GM12878 (cell line): ENCODE measurements around the gene PPP6R1. TPM values are rescaled to one million over a fixed set of nuclear protein-coding genes. Genes with fewer than 3 reads are reported as not detected.

Source experiments
- CBX3 ChIP-seq: fragments of 200-600 bp; sonication (generic); IDR thresholded peaks from 2 replicates; pipeline ENCODE4 v1.6.1; 2016; ENCODE audit warnings: low read depth, borderline replicate concordance
- DPF2 ChIP-seq: fragments of 450-650 bp; IDR thresholded peaks from 2 replicates; pipeline ENCODE4 v1.6.1; 2017; ENCODE audit warnings: mild to moderate bottlenecking
- EGR1 ChIP-seq, 2 experiments: IDR thresholded peaks; 1 replicate in 1 of 2; 2 replicates in 1 of 2; pipeline ENCODE4 v1.6.1; 2011 to 2012; ENCODE audit warnings: low read depth in 2 of 2, low read length in 2 of 2, borderline replicate concordance in 1 of 2, mild to moderate bottlenecking in 1 of 2, moderate library complexity in 1 of 2
- IRF4 ChIP-seq: IDR thresholded peaks from 2 replicates; pipeline ENCODE4 v1.6.1; 2011; ENCODE audit warnings: low read depth, low read length
- KLF5 ChIP-seq: fragments of 450-650 bp; IDR thresholded peaks from 2 replicates; pipeline ENCODE4 v1.6.1; 2014; ENCODE audit warnings: mild to moderate bottlenecking; ENCODE audit not compliant: partially characterized antibody
- LARP7 ChIP-seq: fragments of 450-650 bp; IDR thresholded peaks from 2 replicates; pipeline ENCODE4 v1.6.1; 2017; ENCODE audit warnings: mild to moderate bottlenecking
- MEF2B ChIP-seq: fragments of 450-650 bp; IDR thresholded peaks from 2 replicates; pipeline ENCODE4 v1.6.1; 2018; ENCODE audit warnings: mild to moderate bottlenecking, moderate library complexity; ENCODE audit not compliant: partially characterized antibody, poor library complexity, severe bottlenecking
- MXI1 ChIP-seq: fragments of 150-350 bp; IDR thresholded peaks from 2 replicates; pipeline ENCODE4 v1.6.1; 2011; ENCODE audit warnings: low read depth, mild to moderate bottlenecking, inconsistent platforms, low read length, improper control_type of control experiment
- NFYA ChIP-seq: IDR thresholded peaks from 2 replicates; pipeline ENCODE4 v1.6.1; 2011; ENCODE audit warnings: low read depth, mild to moderate bottlenecking, low read length, improper control_type of control experiment, borderline replicate concordance
- NR2C1 ChIP-seq: fragments of 450-650 bp; IDR thresholded peaks from 2 replicates; pipeline ENCODE4 v1.6.1; 2017; ENCODE audit warnings: antibody characterized with exemption, mild to moderate bottlenecking, moderate library complexity
- NR2F1 ChIP-seq: fragments of 450-650 bp; conservative IDR thresholded peaks from 2 replicates; pipeline ENCODE4 v1.6.1; 2017; ENCODE audit warnings: mild to moderate bottlenecking
- RAD21 ChIP-seq: IDR thresholded peaks from 2 replicates; pipeline ENCODE4 v1.6.1; 2011; ENCODE audit warnings: mild to moderate bottlenecking, low read depth, low read length, moderate library complexity; ENCODE audit not compliant: insufficient read depth
- RAD51 ChIP-seq: fragments of 450-650 bp; IDR thresholded peaks from 2 replicates; pipeline ENCODE4 v1.6.1; 2016; ENCODE audit warnings: moderate library complexity, mild to moderate bottlenecking, inconsistent platforms
- RB1 ChIP-seq: fragments of 450-650 bp; formaldehyde crosslinking; IDR thresholded peaks from 2 replicates; pipeline ENCODE4 v1.6.1; 2017; ENCODE audit warnings: mild to moderate bottlenecking, borderline replicate concordance
- RCOR1 ChIP-seq: conservative IDR thresholded peaks from 2 replicates; pipeline ENCODE4 v1.6.1; 2012; ENCODE audit warnings: low read depth, low read length, improper control_type of control experiment
- SIX5 ChIP-seq: IDR thresholded peaks from 2 replicates; pipeline ENCODE4 v1.6.1; 2011; ENCODE audit warnings: mild to moderate bottlenecking, low read depth, low read length, moderate library complexity; ENCODE audit not compliant: severe bottlenecking
- SMARCA5 ChIP-seq: fragments of 450-650 bp; IDR thresholded peaks from 2 replicates; pipeline ENCODE4 v1.6.1; 2017; ENCODE audit warnings: mild to moderate bottlenecking
- SP1 ChIP-seq: IDR thresholded peaks from one replicate; pipeline ENCODE4 v1.6.1; 2011; ENCODE audit warnings: low read depth, low read length
- TAF1 ChIP-seq: IDR thresholded peaks from 2 replicates; pipeline ENCODE4 v1.6.1; 2011; ENCODE audit warnings: mild to moderate bottlenecking, low read depth, low read length, borderline replicate concordance
- TCF12 ChIP-seq: IDR thresholded peaks from 2 replicates; pipeline ENCODE4 v1.6.1; 2011; ENCODE audit warnings: low read depth, mild to moderate bottlenecking, low read length
- TCF3 ChIP-seq: IDR thresholded peaks from 2 replicates; pipeline ENCODE4 v1.6.1; 2012; ENCODE audit warnings: low read depth, mild to moderate bottlenecking, low read length, borderline replicate concordance; ENCODE audit not compliant: insufficient read depth
- TCF7 ChIP-seq: IDR thresholded peaks from 2 replicates; pipeline ENCODE4 v1.6.1; 2014; ENCODE audit warnings: antibody characterized with exemption, borderline replicate concordance
- ZNF384 ChIP-seq: IDR thresholded peaks from 2 replicates; pipeline ENCODE4 v1.6.1; 2012; ENCODE audit warnings: low read depth, mild to moderate bottlenecking, low read length, improper control_type of control experiment, borderline replicate concordance
- polyA plus RNA-seq, 11 experiments: library from polyadenylated mRNA; depleted of rRNA in 4 of 11; unstranded in 6 of 11; stranded (reverse) in 5 of 11; fragments of >200 nt; fragmentation: Nextera tagmentation in 4 of 11; fragmentation: Illumina TruSeq in 1 of 11; extraction: Ambion mirVana in 4 of 11; extraction: Trizol in 1 of 11; gene quantifications; 1 replicate in 1 of 11; 2 replicates in 10 of 11; pipeline versions ENCODE4 v1.2.1 to v1.2.3, GENCODE V29; 2011 to 2016; ENCODE audit warnings: inconsistent platforms in 2 of 11, missing spikeins in 2 of 11, low read depth in 1 of 11
- total RNA-seq, 4 experiments: library from RNA; depleted of rRNA in 3 of 4; stranded (reverse); fragments of >200 nt in 3 of 4; fragmentation: Illumina TruSeq in 1 of 4; extraction: Trizol in 1 of 4; gene quantifications; 2 replicates each; pipeline versions ENCODE4 v1.2.1 to v1.2.3, GENCODE V29; 2013 to 2021
- TF ChIP-seq, protein P1 (sequence below): fragments of 150-350 bp; IDR thresholded peaks from 2 replicates; pipeline ENCODE4 v1.6.1; 2014; ENCODE audit warnings: mild to moderate bottlenecking, low read depth, low read length
- TF ChIP-seq, protein P2 (sequence below): IDR thresholded peaks from 2 replicates; pipeline ENCODE4 v1.6.1; 2011; ENCODE audit warnings: borderline replicate concordance, low read depth, mild to moderate bottlenecking, moderate library complexity, low read length; ENCODE audit not compliant: insufficient read depth, poor library complexity, severe bottlenecking
- TF ChIP-seq, protein P3 (sequence below): fragments of 450-650 bp; IDR thresholded peaks from 2 replicates; pipeline ENCODE4 v1.6.1; 2017; ENCODE audit warnings: antibody characterized with exemption, mild to moderate bottlenecking, moderate library complexity

Gene PPP6R1
- total and polyA plus RNA-seq, 10 of the 15 experiments (the other 5 are each of a cell fraction or from before 2014, with no cell fraction given) = 0.80 to 173 (median 63.7) TPM

GRCh38 chr19:55275851-55276719 lies 17.3 kb upstream of the PPP6R1 start (continued):
- TF ChIP-seq, protein P1, sequence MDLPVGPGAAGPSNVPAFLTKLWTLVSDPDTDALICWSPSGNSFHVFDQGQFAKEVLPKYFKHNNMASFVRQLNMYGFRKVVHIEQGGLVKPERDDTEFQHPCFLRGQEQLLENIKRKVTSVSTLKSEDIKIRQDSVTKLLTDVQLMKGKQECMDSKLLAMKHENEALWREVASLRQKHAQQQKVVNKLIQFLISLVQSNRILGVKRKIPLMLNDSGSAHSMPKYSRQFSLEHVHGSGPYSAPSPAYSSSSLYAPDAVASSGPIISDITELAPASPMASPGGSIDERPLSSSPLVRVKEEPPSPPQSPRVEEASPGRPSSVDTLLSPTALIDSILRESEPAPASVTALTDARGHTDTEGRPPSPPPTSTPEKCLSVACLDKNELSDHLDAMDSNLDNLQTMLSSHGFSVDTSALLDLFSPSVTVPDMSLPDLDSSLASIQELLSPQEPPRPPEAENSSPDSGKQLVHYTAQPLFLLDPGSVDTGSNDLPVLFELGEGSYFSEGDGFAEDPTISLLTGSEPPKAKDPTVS = no peak
- TF ChIP-seq TCF12 = peak; percentile 21; the same call in 1 of the 2 replicates
- TF ChIP-seq NR2F1 = no peak
- TF ChIP-seq ZNF384 = peak; percentile 43
- no peak for TF ChIP-seq SIX5
- peak; percentile 36; the same call in 1 of the 2 replicates for TF ChIP-seq MXI1
- no peak for TF ChIP-seq KLF5
- TF ChIP-seq NFYA = no peak
- no peak for TF ChIP-seq EGR1 (IDR thresholded peaks at IDR 0.05; ENCODE audit: borderline replicate concordance in 1 of 2, low read depth in 2 of 2, low read length in 2 of 2)
- TF ChIP-seq, protein P2, sequence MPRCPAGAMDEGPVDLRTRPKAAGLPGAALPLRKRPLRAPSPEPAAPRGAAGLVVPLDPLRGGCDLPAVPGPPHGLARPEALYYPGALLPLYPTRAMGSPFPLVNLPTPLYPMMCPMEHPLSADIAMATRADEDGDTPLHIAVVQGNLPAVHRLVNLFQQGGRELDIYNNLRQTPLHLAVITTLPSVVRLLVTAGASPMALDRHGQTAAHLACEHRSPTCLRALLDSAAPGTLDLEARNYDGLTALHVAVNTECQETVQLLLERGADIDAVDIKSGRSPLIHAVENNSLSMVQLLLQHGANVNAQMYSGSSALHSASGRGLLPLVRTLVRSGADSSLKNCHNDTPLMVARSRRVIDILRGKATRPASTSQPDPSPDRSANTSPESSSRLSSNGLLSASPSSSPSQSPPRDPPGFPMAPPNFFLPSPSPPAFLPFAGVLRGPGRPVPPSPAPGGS = no peak
- TF ChIP-seq TAF1 = 0 out of 2 replicates have a peak, but pooled peaks have one; percentile 17
- no peak for TF ChIP-seq RB1
- peak; percentile 12 for TF ChIP-seq SP1
- TF ChIP-seq TCF7 = no peak
- no peak for TF ChIP-seq MEF2B
- TF ChIP-seq TCF3 = no peak
- no peak; the same call in 1 of the 2 replicates for TF ChIP-seq DPF2
- TF ChIP-seq IRF4 = no peak
- no peak for TF ChIP-seq RAD21
- no peak for TF ChIP-seq RAD51
- no peak for TF ChIP-seq LARP7
- TF ChIP-seq SMARCA5 = no peak
- TF ChIP-seq, protein P3, sequence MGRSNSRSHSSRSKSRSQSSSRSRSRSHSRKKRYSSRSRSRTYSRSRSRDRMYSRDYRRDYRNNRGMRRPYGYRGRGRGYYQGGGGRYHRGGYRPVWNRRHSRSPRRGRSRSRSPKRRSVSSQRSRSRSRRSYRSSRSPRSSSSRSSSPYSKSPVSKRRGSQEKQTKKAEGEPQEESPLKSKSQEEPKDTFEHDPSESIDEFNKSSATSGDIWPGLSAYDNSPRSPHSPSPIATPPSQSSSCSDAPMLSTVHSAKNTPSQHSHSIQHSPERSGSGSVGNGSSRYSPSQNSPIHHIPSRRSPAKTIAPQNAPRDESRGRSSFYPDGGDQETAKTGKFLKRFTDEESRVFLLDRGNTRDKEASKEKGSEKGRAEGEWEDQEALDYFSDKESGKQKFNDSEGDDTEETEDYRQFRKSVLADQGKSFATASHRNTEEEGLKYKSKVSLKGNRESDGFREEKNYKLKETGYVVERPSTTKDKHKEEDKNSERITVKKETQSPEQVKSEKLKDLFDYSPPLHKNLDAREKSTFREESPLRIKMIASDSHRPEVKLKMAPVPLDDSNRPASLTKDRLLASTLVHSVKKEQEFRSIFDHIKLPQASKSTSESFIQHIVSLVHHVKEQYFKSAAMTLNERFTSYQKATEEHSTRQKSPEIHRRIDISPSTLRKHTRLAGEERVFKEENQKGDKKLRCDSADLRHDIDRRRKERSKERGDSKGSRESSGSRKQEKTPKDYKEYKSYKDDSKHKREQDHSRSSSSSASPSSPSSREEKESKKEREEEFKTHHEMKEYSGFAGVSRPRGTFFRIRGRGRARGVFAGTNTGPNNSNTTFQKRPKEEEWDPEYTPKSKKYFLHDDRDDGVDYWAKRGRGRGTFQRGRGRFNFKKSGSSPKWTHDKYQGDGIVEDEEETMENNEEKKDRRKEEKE = no peak
- no peak for TF ChIP-seq NR2C1
- TF ChIP-seq RCOR1 = no peak
- TF ChIP-seq CBX3 = no peak
